ENCODE measurements around the gene METAP2.

The METAP2 gene

DNA sequence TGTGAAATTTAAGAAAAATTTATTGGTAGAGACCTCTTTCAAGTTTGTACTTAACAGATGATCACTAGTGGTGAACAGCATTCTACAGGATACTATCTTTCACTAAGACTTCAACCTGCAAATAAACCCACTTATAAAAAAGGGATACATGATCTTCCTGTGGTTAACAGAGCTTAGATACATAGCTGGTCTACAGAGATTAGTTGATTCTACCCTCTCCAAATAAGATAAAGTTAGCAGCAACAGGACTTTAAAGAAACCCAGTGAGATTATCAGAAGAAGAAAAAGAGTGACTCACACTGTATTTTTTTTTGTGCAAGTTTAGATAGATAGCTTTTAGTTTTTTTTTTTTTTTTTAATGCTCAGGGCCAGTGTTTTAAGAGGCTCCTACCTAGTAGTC, 42.8 kb downstream of the METAP2 start:
- no peak for DNase-seq

DNA sequence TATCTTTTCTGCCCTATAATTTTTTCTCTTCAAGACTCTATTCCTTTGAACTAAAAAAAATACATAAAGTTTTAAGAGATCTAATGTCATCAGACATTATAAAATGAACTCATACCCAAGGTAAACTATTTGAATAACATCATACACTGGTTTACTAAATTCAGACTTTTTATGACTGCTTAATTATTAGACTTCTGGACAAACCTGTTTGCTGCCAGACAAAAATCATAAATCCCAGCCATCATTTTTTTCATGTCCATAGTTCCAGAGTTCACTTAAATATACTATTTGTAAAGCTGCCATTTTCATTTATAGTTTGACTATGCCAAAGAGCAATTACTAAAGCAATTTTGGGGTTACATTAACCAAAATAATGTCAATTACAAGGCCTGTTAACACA, 43.3 kb downstream of the METAP2 start:
- DNase-seq = no peak

DNA sequence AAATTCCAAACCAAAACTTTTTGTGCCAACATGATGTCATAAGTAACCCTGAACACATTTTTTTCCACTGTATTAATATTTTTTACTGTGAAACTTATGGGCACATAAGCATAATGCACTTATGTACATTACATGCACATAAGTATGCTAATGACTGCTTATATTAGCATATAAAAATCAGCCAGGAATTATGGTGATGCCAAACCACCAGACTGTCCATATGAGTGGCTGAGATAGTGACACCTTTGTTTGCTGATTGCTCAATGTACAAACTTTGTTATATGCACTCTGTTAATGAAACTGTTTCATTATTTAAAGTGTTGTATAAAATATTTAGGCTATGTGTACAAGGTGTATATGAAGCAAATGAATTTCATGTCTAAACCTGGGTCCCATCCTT, 45.0 kb downstream of the METAP2 start:
- no peak for DNase-seq

DNA sequence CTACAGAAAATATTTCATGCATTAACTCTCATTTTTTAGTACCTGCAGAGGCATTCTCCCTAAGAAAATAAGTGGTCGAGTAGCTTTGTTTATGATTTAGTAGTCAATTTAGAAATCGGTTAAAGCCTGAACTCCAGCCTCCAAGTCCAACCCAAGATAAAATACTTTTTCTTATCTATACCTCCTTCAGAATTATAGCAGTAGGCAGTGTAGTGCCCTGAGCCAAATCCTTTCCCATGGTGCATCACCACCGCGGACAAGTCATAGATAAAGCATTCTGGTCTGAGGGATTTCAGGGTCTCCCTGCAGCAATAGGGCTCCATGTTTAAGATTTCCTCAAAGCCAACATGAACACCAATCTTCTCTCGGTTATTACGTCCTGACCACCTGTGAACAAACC, 46.9 kb downstream of the METAP2 start:
- no peak for DNase-seq

DNA sequence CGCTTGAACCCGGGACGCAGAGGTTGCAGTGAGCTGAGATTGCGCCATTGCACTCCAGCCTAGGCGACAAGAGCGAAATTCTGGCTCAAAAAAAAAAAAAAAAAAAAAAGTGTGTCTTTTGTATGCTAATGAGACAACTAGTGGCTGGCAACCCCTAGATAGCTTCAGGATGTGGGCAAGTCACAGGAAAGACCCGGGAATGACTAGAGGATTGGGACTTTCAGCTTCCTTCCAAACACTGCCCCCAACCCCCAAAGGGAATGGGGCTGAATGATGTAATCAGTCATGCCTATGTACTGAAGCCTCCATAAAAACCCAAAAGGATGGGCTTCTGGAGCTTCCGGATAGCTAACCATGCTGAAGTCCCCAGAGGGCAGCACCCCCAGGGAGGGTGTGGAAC, 48.7 kb downstream of the METAP2 start:
- DNase-seq = no peak

DNA sequence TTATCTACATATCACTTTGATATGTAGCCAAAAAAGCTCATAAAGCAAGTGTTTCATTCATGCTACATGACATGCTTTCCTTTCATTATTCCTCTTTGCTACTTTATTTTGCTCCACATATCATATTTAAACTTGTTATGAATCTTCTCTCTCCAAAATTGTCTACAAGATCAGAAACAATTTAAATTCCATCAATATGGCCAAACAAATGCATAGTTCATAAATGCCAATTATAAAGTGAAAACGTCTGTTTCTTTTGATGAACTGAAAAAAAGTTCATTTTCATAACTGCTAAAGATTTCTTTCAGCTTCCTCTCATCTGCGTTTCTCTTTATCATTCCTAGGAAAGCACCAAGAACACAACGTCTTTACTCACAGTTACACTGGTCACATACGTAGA, 54.5 kb downstream of the METAP2 start:
- DNase-seq = no peak

DNA sequence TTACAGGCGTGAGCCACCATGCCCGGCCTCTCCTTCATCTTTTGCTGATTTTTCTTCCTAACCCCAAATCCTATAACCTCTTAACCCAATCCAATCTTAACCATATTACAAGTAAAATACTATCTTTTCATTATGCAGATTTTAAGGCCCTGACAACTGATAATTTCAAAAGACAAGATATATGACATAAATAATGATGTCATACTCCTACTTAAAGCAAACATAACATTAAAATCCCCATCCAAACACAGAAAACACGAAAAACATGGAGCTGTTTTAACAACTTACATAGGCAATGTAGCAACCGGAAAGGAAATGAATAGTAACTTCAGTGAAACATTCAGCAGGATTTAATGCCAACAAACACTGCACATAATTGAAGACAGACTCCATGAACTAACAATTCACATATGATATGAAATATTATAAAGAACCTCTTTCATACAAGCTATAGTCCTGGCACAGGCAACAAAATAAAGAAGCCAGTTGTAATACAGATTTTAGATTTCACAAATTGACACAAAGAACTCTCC, 55.8 kb downstream of the METAP2 start:
- DNase-seq = no peak

DNA sequence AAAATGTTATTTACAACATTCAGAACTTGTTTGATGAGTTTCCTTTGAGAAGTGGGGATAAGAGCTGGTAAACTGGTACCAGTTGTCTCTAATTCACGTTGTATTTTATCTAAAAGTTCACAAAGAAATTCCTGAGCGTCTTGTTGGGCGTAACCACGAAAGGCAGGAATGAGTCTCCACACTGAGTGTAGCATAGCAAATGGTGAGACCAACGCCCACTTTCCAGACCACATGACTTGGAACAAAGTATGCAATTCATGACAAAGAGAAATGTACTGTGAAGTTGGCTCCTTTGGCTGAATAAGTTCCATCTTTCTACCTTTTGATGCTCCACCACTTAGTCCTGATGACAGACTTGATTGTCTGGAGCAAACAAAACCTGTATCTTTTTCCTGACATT, 58.9 kb downstream of the METAP2 start:
- DNase-seq = no peak

DNA sequence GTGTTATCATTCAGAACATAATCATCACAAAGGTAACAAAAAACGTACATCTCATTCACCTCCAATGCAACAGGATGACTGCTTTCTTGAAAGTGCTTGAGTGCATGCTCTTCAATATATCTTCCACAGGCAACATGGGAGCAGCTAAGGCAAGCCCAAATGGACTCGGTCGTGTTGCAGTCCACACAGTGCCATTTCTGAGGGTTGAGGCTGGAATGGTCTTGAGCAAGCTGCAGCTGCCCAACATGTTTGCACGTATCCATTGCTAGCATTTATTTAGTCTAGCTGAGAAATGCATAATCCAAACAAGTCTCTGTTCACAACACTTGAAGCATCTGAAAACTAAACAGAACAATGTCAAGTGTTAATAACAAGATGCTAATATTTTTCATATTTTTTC, 60.0 kb downstream of the METAP2 start:
- DNase-seq = no peak

DNA sequence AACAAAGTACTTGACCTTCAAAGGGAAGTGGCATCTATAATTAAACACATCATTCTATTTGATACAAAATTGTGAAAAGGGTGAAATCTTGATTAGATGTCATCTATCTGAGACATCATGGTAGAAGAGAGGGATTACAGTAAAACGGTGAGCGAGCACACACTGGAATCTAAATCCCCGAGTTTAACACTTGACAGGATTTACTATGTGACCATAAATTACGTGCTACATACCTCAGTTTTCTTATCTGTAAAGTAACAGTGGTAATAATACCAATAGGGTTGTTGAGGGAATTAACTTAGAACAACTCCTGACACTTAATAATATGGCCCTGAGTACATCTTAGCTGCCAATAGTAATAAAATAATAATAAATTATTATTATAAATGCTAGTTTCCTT, 64.1 kb downstream of the METAP2 start:
- no peak for DNase-seq

DNA sequence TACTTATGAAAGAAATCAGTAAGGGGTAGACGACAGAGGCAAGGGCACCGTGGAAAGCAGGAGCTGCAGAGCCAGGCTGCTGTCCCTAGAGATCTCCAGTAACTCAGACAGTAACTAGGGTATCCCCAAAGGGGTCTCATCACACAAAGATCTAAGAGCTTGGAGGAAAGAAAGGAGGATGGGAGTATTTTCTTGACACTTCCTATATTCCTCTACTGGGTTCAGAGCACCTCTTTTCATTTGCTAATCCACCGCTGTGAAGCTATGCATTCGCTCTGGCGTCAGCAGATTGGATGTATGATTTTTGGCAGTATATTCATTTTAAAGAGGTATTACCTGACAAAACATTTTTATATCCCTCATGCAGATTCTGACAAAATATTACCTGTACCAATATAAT, 64.7 kb downstream of the METAP2 start:
- DNase-seq = no peak

DNA sequence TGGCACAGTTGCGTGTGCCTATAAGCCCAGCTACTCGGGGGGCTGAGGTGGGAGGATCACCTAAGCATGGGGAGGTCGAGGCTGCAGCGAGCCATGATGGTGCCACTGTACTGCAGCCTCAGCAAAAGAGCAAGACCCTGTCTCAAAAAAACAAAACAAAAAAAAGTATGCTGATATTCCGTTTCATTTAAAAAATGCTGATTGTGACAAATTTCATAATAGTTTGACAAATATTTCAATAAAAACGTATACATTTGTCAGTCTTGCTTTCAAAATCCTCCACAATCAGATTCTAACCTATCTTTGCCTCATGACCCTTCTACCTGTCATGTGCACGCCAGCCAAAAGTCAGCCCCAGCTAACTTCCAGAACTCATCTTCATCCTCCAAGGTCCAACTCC, 67.5 kb downstream of the METAP2 start:
- no peak for DNase-seq

DNA sequence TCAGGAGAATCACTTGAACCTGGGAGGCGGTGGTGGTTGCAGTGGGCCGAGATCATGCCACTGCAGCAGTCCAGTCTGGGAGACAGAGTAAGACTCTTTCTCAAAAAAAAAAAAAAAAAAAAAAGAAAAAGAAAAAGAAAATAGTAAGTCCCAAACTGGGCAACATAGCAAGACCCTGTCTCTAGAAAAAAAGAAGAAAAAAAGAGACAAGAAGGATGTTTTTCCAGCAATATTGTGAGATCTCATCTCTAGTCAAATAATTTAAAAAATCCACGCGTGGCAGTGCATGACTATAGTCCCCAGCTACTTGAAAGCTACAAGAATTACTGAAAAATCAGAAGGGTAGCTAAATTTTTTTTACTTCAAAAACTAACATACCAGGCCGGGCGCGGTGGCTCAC, 69.4 kb downstream of the METAP2 start:
- DNase-seq = no peak

DNA sequence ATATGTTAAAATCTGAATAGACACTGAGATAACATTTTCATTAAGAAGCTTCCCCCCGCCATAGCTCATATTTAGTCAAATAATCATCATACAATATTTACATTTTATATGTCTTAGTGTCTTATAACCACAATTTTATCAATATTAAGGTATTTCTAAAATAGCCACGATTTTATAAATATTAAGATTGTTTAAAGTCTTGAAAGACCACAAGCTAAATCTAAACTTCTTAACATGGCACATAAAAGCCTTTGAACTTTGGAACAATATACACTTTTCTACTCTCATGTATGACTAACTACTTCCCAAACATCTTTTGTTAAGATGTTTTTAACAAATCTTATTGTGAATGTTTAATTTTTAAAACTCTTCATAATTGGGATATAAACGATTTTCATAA, 70.8 kb downstream of the METAP2 start:
- DNase-seq = no peak

DNA sequence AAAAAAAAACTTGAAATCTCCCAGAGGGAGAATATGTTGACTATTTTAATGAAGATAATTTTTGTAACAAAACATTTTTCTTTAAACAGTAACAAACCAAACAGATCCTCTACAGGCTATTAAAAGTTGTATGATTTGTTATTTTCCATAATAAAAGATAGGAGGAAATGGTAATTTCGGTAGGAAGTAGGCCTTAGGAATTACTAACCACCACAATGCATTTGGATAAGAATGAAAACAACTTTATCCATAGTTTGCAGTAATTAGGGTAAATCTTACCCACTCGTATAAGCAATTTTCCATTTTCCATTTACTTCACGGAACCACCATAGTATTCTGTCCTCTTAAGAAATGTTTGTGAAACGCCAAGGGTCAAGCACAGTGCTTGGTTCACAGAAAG, 71.4 kb downstream of the METAP2 start:
- DNase-seq = no peak

DNA sequence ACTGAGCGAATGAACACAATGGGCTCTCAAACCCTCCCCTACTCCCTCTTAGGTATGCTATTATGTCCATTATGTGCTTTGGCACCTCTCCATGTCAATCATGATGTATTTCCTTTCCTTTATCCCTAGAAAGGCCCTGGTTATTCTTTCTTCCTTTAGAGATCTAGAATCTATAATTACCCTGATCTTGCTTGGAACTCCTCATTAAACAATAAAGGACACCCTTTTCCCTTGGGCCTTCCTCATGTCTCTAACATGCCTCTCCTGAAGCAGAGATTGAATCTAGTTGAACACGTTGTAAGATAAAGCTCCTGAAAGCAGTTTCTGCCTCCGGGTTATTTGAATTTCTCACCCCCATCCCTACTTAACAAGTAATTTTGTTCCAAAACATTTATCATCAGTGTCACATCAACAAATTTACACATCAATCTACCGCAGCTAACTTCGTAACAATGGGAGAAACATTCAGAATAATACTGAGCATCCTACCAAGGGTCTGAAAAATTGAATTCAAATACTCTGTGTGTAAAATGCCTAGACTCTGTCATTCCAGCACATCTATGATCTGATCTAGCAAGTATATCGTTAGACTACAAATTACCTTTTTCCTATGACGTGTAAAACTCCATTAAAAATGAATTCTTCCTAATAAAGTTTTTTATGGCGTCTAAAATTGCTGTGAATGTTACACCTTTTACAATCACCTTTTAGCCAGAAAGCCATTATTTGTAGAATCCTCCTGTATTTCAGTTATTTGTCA, 72.0 kb downstream of the METAP2 start:
- no peak for DNase-seq

DNA sequence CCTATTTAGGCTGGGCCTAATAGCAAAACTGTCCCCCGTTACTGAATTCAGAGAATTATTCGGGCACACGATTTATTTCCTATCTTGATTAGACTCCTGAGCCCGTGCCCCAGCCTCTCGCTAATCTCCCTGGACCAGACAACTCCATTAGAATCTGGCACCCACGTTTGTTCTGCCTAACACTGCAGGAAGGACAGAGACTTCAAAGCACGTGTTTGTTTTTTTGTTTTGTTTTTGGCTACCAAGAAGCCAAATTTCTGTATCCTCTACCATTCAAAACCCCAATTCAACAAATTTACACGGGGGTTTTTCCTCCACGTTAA, 72.5 kb downstream of the METAP2 start:
- no peak for DNase-seq

DNA sequence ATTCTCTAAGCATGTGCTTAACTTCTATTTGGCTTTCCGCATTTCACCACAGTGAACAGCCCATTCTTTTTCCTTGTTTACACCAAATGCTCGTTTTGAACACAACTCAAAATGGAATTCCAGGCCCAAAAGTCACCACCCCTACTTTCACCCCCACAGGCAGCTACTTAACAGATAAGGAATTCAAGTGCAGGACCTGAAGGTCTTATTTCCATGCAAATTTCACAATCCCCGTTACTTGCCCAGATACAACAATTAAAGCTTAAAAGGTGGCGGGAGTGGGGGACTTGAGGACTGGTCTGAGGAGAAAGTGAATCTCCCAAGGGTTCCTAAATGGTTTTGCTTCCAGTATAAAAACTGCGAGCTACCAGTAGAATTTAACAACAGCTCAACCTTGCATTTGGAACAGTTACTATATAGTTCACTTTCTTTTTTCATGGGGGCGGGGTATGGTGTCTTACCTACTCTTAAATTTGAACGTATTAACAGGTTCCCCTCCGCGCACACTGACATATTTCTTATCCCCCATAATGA, 73.6 kb downstream of the METAP2 start:
- DNase-seq = no peak

DNA sequence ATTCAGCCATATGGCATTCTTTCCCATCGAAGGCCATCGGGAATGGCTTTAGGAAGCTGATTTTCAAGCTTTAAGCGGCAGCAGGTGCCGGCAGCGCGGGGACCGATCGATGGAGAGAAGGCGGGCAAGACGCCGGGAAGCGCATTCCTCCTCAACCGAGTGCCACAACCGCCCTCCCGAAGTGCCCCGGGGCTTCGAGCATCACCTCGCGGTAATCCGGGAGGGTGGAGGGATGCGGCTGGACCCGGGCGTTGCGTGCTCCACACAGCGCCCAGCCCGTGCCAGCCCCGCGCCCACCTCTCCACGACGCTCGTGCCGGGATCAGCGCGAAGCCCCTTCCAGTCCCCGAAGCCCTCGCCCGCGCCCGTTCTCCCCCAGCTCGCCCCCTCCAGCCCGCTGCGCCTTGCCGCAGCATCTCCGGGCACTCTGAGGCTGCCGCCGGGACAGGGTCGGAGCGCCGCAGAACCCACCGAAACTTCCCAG, 74.1 kb downstream of the METAP2 start:
- no peak for DNase-seq

DNA sequence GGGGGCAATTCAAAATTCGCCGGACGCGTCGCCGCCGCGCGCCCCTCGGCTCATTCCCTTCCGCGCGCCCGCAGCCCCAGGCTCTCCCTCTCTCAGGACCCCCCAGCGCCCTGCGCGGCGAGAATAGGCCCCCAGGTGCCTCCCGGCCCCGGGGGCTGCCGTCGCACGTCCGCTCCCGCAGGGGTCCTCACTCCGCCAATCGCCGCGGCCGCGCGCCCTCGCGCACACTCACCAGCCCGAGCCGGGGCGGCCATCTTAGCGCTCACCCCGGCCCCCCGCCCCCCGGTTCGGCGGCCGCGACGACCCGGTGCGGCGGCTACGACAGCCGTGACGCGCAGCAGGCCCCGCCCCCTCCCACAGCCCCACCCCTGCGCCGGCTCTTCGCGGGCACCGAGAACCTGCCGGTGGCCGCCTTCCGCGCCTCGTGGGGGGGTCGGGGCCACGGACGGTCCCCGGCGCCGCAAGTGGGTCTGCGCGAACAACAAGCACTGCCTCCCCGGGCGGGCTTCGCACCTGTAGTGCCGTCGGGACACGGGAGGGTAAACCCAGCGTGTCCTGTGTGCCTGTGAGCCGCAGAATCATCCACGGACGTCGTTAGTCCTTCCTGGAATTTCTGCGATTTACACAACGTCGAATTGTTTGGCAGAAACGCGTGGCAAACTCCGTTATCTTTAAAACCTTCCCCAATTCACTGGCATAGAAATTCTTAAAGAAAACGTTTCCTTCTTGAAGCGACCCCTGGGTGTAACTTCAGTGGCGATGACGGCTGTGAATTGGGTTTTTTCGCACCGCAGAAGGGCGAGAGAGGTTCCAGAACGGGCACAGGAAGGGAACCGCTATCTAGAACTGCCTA, 74.8 kb downstream of the METAP2 start:
- peak; percentile 5 to 28 (median 14) for DNase-seq

DNA sequence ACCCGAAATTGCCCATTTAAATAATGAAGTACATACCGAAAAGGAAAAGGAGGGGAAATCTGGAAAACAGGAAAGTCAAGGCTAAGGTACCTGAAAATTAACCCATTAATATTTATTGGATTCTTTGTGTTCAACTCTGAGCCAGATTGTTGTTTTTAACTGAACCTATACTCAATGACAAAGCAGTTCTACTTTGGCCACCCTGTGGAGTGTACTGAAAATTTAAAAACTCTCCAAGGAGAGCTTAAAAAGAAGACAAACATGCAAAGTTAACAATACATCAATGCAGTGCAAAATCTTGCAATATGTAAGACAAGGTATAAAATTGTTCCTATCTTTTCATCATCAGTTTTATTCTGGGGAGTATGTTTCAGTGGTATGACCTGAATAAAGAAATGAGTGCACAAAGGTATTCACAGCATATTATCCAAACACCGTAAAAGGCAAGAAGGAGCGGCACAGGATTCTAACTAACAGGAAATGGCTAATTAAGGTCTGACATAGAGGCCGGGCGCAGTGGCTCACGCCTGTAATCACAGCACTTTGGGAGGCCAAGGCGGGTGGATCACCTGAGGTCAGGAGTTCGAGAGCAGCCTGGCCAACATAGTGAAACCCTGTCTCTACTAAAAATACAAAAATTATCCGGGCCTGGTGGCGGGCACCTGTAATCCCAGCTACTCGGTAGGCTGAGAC, 75.6 kb downstream of the METAP2 start:
- no peak for DNase-seq

DNA sequence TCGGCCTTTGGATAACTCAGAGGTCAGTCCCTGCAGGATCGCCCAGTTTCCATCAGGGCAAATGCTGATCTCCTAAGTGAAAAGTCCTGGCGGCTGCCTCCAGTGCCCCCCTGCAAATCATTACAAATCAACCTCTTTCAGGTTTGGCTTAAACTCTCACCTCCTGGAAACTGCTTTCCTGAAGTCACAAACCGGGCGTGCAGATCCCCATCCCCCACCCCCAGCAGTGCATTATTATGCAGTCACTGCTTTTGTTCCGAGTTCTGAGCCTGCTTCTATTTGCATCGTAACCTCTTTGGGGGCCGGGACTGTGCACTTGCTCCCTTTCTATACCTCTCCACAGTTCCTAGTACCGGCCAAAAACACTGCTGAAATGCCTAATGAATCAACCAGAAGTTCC, 77.4 kb downstream of the METAP2 start, which contains the start of gene USP44:
Gene USP44, minus strand, starts transcription at position 172 of the 400 bp plus-strand sequence. CDS start 17,220 bp downstream, outside the sequence.
- no peak for DNase-seq

DNA sequence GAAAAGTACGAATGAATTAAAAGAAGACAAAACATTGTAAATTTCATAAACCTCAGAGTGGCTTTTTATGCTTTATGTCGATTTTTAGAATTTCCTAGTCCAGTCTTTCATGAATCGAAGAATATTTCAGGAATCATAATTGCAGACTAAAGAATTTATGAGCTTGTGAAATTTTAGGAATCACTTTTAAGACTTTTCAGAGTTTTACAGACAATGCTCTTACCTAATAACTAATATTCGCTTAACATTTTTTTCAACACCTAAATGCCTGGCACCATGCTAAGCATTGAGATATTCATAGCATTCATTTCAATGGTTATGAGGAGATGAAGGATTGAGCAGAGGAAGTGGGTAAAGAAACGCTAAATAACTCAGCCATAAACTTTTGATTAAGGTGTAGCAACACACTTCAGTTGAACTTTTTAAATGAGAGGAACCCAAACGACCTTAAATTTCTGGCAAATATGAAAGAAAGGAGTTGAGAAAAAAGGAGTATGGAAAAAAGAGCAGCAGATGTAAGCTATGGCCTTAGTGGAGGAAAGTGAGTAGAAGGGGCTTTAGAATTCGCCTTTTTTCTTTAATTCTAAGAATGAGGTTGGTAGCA, 78.1 kb downstream of the METAP2 start:
- no peak for DNase-seq

All from activated CD4-positive, CD25-positive, alpha-beta regulatory T cell (primary cell).